H7 (cell line): ENCODE results near the gene SLC46A2. TPM values are rescaled to one million over a fixed set of nuclear protein-coding genes. Genes with fewer than 3 reads are reported as not detected.

Experiments used
- DNase-seq: peaks from one replicate; pipeline ENCODE4 v3.0.0; 2012
- H3K27me3 ChIP-seq: 2 replicates; pipeline ENCODE4 v1.6.0; 2011; ENCODE audit warnings: mild to moderate bottlenecking, low read length; ENCODE audit not compliant: control insufficient read depth, insufficient read depth
- H3K36me3 ChIP-seq: replicated peaks from 2 replicates; pipeline ENCODE4 v1.5.1; 2011; ENCODE audit warnings: low read length; ENCODE audit not compliant: control insufficient read depth, insufficient read depth
- H3K4me3 ChIP-seq: 2 replicates; pipeline ENCODE4 v1.5.1; 2011; ENCODE audit warnings: low read depth, mild to moderate bottlenecking, control low read depth, low read length, moderate library complexity; ENCODE audit not compliant: insufficient read depth
- total RNA-seq: library from RNA; depleted of rRNA; stranded (reverse); fragments of >200 nt; shearing (Covaris generic); gene quantifications from 2 replicates; pipeline ENCODE4 v1.2.3, GENCODE V29; 2014

SLC46A2 gene
- total RNA-seq, 1 experiment from 2014 or later, result not detected

GRCh38 chr9:112900488-112900887 lies 9.8 kb upstream of the SLC46A2 start:
- no peak overlapping the region for H3K4me3 ChIP-seq
- H3K27me3 ChIP-seq, result no peaks in the 10 kb centered on the region; the same call in 1 of the 2 replicates
- H3K36me3 ChIP-seq, result no peaks in the 10 kb centered on the region
- no peak for DNase-seq

- Histone ChIP-seq H3K4me3 (no peak overlapping the region), H3K36me3 (no peaks in the 10 kb centered on the region), H3K27me3 (no peaks in the 10 kb centered on the region; the same call in 1 of the 2 replicates)
- DNase-seq, result no peak
These were observed 8.2 kb upstream of the SLC46A2 start for GRCh38 chr9:112898872-112899311.

DNA sequence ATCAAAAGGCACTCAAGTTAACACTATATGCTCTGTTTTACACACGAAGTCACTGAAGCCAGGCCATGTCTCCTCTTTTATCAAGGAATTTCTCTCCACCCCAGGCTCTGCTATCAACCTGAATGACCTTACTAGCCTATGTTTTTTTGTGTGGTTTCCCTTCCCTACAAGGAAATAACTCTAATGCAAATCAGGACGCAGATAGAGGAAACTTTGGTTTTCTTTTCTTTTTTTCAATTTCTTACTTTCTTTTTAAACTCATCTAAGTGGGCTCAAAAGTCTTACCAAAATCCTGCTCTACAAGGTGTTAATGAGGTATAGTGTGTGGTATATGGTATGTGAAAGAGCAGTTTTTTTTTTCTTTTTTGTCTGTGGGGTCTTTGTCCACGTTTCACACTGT lies 5.5 kb upstream of the SLC46A2 start:
- no peak overlapping the region for H3K4me3 ChIP-seq
- DNase-seq, result no peak
- H3K27me3 ChIP-seq, result peaks cover 9% of the 10 kb centered on the region
- H3K36me3 ChIP-seq, result no peaks in the 10 kb centered on the region

GRCh38 chr9:112894699-112895098 lies 4.0 kb upstream of the SLC46A2 start:
- Histone ChIP-seq H3K27me3 (peaks cover 23% of the 10 kb centered on the region), H3K4me3 (no peak overlapping the region), H3K36me3 (no peaks in the 10 kb centered on the region)
- no peak for DNase-seq

DNA sequence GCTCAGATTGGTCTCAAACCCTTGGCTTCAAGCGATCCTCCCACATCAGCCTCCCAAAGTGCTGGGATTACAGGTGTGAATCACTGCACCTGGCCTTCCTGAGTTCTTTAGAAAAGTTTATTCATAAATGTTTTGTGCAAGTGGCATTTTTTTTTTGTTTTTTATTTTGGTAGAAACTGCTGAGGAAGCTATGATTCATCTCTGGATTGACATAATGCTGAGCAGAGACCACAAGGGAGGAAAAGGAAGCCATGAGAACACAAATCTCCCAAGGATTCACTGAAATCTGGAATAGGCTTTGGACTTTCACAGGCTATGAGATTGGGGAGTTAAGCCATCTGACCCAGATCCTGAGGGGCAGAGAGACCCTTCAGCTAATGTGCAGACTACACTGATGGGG lies 3.4 kb upstream of the SLC46A2 start:
- H3K27me3 ChIP-seq, result peaks cover 28% of the 10 kb centered on the region
- H3K36me3 ChIP-seq, result no peaks in the 10 kb centered on the region
- no peak overlapping the region for H3K4me3 ChIP-seq
- no peak for DNase-seq

- Histone ChIP-seq H3K4me3 (no peak overlapping the region), H3K36me3 (no peaks in the 10 kb centered on the region), H3K27me3 (peaks cover 28% of the 10 kb centered on the region)
- DNase-seq, result no peak
These were observed 2.3 kb upstream of the SLC46A2 start for GRCh38 chr9:112892981-112893380.

- DNase-seq, result no peak
- Histone ChIP-seq H3K27me3 (peaks cover 28% of the 10 kb centered on the region), H3K36me3 (no peaks in the 10 kb centered on the region), H3K4me3 (no peak overlapping the region)
These were observed 845 bp upstream of the SLC46A2 start for GRCh38 chr9:112891521-112891920.

- peak; percentile 75 for DNase-seq
- peaks cover 28% of the 10 kb centered on the region for H3K27me3 ChIP-seq
- no peak overlapping the region for H3K4me3 ChIP-seq
- no peaks in the 10 kb centered on the region for H3K36me3 ChIP-seq
These were observed 3.3 kb downstream of the SLC46A2 start for GRCh38 chr9:112887381-112887780.

DNA sequence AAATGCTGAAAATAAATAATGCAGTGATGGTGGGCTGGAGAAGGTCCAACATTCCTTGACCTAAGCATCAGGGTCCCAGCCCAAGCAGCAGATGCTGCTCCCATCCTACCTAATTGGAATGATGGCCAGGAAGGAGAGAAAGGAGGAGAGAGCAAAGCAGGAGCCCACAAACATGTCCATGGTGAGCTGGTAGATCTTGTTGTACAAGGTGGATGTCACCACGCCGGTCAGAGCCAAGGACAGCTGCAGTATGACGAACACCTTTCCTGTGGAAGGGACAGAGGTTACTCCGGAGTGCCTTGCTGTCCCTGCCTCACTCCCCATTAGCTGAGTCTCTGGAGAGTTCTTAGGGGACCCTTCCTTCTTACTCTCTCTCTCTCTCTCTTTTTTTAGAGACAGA lies 4.3 kb downstream of the SLC46A2 start:
- H3K4me3 ChIP-seq, result no peak overlapping the region
- H3K36me3 ChIP-seq, result no peaks in the 10 kb centered on the region
- no peak for DNase-seq
- H3K27me3 ChIP-seq, result peaks cover 22% of the 10 kb centered on the region

DNA sequence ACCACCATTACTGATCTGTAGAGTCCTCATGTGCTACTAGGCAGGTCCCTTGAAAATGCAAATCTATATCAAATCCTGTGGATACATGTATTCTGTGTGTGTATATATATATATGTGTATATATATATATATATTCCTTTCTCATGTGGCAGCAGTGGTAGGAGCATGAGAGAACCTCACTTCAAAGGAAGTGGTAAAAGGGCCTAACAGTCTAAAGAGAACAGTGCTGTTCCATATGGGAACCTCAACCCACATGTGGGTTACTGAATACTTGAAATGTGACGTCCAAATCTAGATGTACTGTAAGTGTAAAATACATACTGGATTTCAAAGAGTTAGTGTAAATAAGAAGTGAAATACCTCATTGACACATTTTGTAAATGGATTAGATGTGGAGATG lies 5.4 kb downstream of the SLC46A2 start:
- DNase-seq, result no peak
- H3K36me3 ChIP-seq, result no peaks in the 10 kb centered on the region
- no peak overlapping the region for H3K4me3 ChIP-seq
- H3K27me3 ChIP-seq, result peaks cover 11% of the 10 kb centered on the region

DNA sequence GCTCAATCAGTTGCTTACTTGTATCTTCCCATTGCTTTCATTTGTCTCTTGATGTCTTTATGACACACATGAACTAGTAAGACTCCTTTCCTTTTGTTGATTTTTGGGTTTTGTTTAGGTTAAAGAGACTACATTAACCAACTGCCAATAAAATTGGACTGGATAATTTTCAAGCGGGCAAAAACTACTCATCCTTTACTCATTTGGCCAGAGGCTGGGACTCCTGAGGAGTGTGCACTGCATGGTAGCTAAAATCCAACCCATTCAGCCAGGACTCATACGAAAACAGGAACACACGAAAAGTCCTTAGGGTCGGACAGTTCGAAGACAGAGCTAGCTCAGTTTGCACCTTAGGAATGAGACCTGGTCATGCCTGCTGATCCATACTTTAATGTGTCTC lies 6.0 kb downstream of the SLC46A2 start:
- Histone ChIP-seq H3K27me3 (peaks cover 5% of the 10 kb centered on the region), H3K4me3 (no peak overlapping the region), H3K36me3 (no peaks in the 10 kb centered on the region)
- DNase-seq, result no peak

DNA sequence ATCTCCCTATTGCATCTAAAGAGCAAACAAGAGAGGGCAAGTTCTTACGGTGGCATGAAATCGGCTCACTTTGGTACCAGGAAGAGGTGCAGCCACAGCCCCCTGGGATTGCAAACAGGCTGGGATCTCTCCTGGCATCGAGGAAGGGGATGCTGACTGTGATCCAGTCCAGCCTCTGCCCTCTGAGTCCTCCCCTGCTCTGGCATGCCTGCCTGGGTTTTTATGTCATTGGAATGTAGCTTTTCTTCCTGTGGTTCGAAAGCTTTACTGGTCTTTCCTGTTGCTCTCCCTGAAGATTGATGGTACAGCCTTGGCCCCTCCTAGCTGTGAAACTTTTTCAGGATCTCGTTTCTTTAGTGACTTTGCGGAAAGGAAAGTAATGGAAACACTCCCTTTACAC lies 6.6 kb downstream of the SLC46A2 start:
- H3K27me3 ChIP-seq, result no peaks in the 10 kb centered on the region; the same call in 1 of the 2 replicates
- H3K4me3 ChIP-seq, result no peak overlapping the region
- H3K36me3 ChIP-seq, result no peaks in the 10 kb centered on the region
- no peak for DNase-seq

DNA sequence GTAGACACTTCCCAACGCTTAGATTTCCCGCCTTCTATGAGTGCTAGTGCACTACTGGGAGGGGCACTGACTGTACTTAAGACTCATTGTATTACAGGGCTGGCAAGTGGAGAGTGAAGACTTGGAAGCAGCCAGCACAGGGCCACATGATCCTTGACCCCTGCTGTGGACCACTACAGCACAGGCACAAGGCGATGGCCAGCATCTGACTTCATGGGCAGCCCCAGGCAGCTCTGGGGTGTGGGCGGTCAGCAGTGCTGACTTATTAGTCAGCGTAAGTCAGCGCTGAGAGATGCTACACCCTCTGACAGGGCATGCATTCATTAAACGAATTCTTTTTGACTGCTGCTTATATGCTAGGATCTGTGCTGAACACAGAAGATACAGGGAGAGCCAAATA lies 9.3 kb downstream of the SLC46A2 start:
- Histone ChIP-seq H3K27me3 (no peaks in the 10 kb centered on the region), H3K4me3 (no peak overlapping the region), H3K36me3 (no peaks in the 10 kb centered on the region)
- no peak for DNase-seq

GRCh38 chr9:112880650-112881049 lies 10.0 kb downstream of the SLC46A2 start:
- H3K4me3 ChIP-seq, result no peak overlapping the region
- DNase-seq, result no peak
- no peaks in the 10 kb centered on the region for H3K27me3 ChIP-seq
- H3K36me3 ChIP-seq, result no peaks in the 10 kb centered on the region

GRCh38 chr9:112878752-112879151 lies 11.9 kb downstream of the SLC46A2 start:
- no peak overlapping the region for H3K4me3 ChIP-seq
- H3K36me3 ChIP-seq, result no peaks in the 10 kb centered on the region
- no peaks in the 10 kb centered on the region for H3K27me3 ChIP-seq
- DNase-seq, result no peak

GRCh38 chr9:112873773-112874405 lies 16.8 kb downstream of the SLC46A2 start:
- DNase-seq, result no peak
- Histone ChIP-seq H3K4me3 (no peak overlapping the region), H3K27me3 (no peaks in the 10 kb centered on the region), H3K36me3 (peaks cover 1% of the 10 kb centered on the region; the same call in 1 of the 2 replicates)
